Pulmonary artery endothelial cell (primary cell): ENCODE results near the gene CCL4L2. TPM values are rescaled to one million over a fixed set of nuclear protein-coding genes. Genes with fewer than 3 reads are reported as not detected.
"Not testable (repeated sequence)": the region's sequence is repeated elsewhere in the genome, so short reads cannot be mapped to it uniquely, and the experiment has no call there.

Experiments
- DNase-seq: peaks from one replicate; pipeline ENCODE4 v3.0.0-alpha.2; 2011; ENCODE audit warnings: low read depth, low spot score
- total RNA-seq: library from RNA; depleted of rRNA; stranded (reverse); fragments of >200 nt; gene quantifications from 2 replicates; pipeline ENCODE4 v1.2.3, GENCODE V29; 2014

Gene CCL4L2
- total RNA-seq, 1 donor from 2014 or later = not detected

- not testable (repeated sequence) for DNase-seq
These were observed 10.1 kb downstream of the CCL4L2 start for GRCh38 chr17:36220737-36221580.

- not testable (repeated sequence) for DNase-seq
These were observed 10.8 kb downstream of the CCL4L2 start for GRCh38 chr17:36221581-36222100.

GRCh38 chr17:36222967-36223366 lies 12.1 kb downstream of the CCL4L2 start:
- not testable (repeated sequence) for DNase-seq

GRCh38 chr17:36229644-36230043 lies 18.8 kb downstream of the CCL4L2 start:
- DNase-seq = not testable (repeated sequence)

- DNase-seq = not testable (repeated sequence)
These were observed 31.2 kb downstream of the CCL4L2 start for GRCh38 chr17:36242046-36242445.

Other genes with a start within 250 kb of the CCL4L2 start
- 0.46 and 0.85 TPM in 2 replicates for gene CCL16, start 229.6 kb upstream of the CCL4L2 start, total RNA-seq
- 18.8 and 21.8 TPM in 2 replicates for gene CCL14, start 224.3 kb upstream of the CCL4L2 start, total RNA-seq
- not detected in 2 replicates for gene CCL15, start 209.5 kb upstream of the CCL4L2 start, total RNA-seq
- 1.5 and 8.0 TPM in 2 replicates for gene CCL23, start 193.1 kb upstream of the CCL4L2 start, total RNA-seq
- not detected in 2 replicates for gene CCL18, start 146.8 kb upstream of the CCL4L2 start, total RNA-seq
- gene CCL3, start 120.9 kb upstream of the CCL4L2 start, total RNA-seq = not detected in 2 replicates
- gene CCL4, start 107.2 kb upstream of the CCL4L2 start, total RNA-seq = not detected in 2 replicates
- 0.60 and 0.86 TPM in 2 replicates for gene TBC1D3B, start 34.4 kb upstream of the CCL4L2 start, total RNA-seq
- not detected in 2 replicates for gene CCL3L1, start 14.3 kb upstream of the CCL4L2 start, total RNA-seq
- gene TBC1D3I, start 53.5 kb downstream of the CCL4L2 start, total RNA-seq = 0.14 TPM in 1 of 2 replicates, not detected in the other
- gene TBC1D3G, start 112.8 kb downstream of the CCL4L2 start, total RNA-seq = not detected in 2 replicates
- gene TBC1D3H, start 177.4 kb downstream of the CCL4L2 start, total RNA-seq = not detected in 2 replicates